GM12801 (cell line): ENCODE data around the gene PPFIA1.

Experiments used
- CTCF ChIP-seq: IDR thresholded peaks from one replicate; pipeline ENCODE4 v1.5.1; 2011; ENCODE audit warnings: control low read depth; ENCODE audit not compliant: insufficient read length; ENCODE audit errors: extremely low read depth

The PPFIA1 gene

GRCh38 chr11:70306586-70307033 lies 36.1 kb downstream of the PPFIA1 start:
- TF ChIP-seq CTCF: no peak

- TF ChIP-seq CTCF: no peak
Measured at GRCh38 chr11:70307176-70307575, 36.7 kb downstream of the PPFIA1 start.

- no peak for TF ChIP-seq CTCF
Measured at GRCh38 chr11:70311616-70312015, 41.1 kb downstream of the PPFIA1 start.

GRCh38 chr11:70312401-70313357 lies 42.2 kb downstream of the PPFIA1 start:
- no peak for TF ChIP-seq CTCF

- no peak for TF ChIP-seq CTCF
Measured at GRCh38 chr11:70313945-70314344, 43.5 kb downstream of the PPFIA1 start.

- no peak for TF ChIP-seq CTCF
Measured at GRCh38 chr11:70314730-70315129, 44.2 kb downstream of the PPFIA1 start.

- no peak for TF ChIP-seq CTCF
Measured at GRCh38 chr11:70315716-70316115, 45.2 kb downstream of the PPFIA1 start.
